Naive thymus-derived CD8-positive, alpha-beta T cell (primary cell): ENCODE measurements around the gene MALT1. TPM values are rescaled to one million over a fixed set of nuclear protein-coding genes. Genes with fewer than 3 reads are reported as not detected.

Source experiments
- ATAC-seq, 2 donors: fragments of 150-1000 bp; cut with Tn5 transposase in 1 of 2; sonication (Bioruptor Pico), chemical (Tn5 transposase) in 1 of 2; 1 replicate in 1 of 2; 2 replicates in 1 of 2; pipeline ENCODE4 v1.10.0; 2021; ENCODE audit warnings: mild to moderate bottlenecking in 2 of 2, moderate library complexity in 2 of 2
- POLR2A ChIA-PET: fragments of 350-600 bp; sonication (Branson Sonifier 250); formaldehyde crosslinking; loops from one replicate; lab custom pipeline; 2021; ENCODE audit warnings: antibody characterized with exemption; lab: Charles Lee
- DNase-seq, 10 donors: peaks; one replicate each; pipeline versions ENCODE4 v3.0.0 to v3.0.0-alpha.2; 2020 to 2022
- H3K27ac Mint-ChIP-seq, 10 donors: one replicate each; pipeline ENCODE4 v1.8.0; 2020 to 2022; ENCODE audit warnings: mild to moderate bottlenecking in 10 of 10, mixed read lengths in 10 of 10, moderate library complexity in 4 of 10, inconsistent platforms in 1 of 10
- H3K27me3 Mint-ChIP-seq, 5 donors: one replicate each; pipeline ENCODE4 v1.8.0; 2021 to 2022; ENCODE audit warnings: mixed read lengths in 5 of 5
- H3K36me3 Mint-ChIP-seq, 3 donors: one replicate each; pipeline ENCODE4 v1.8.0; 2020 to 2022; ENCODE audit warnings: mixed read lengths in 3 of 3, mild to moderate bottlenecking in 2 of 3, inconsistent platforms in 1 of 3
- H3K4me1 Mint-ChIP-seq, 4 donors: one replicate each; pipeline ENCODE4 v1.8.0; 2021 to 2022; ENCODE audit warnings: mixed read lengths in 4 of 4
- H3K4me3 Mint-ChIP-seq, 10 donors: one replicate each; pipeline ENCODE4 v1.8.0; 2020 to 2022; ENCODE audit warnings: mild to moderate bottlenecking in 10 of 10, mixed read lengths in 10 of 10, moderate library complexity in 6 of 10, inconsistent platforms in 1 of 10
- H3K9me3 Mint-ChIP-seq, 9 donors: one replicate each; pipeline ENCODE4 v1.8.0; 2020 to 2022; ENCODE audit warnings: mixed read lengths in 9 of 9, mild to moderate bottlenecking in 3 of 9, inconsistent platforms in 1 of 9, moderate library complexity in 1 of 9
- polyA plus RNA-seq, 3 donors: library from polyadenylated mRNA; unstranded; fragments of 300-500 nt; fragmentation: Illumina TruSeq; gene quantifications; one replicate each; pipeline ENCODE4 v1.2.3, GENCODE V29; 2021
- total RNA-seq, 8 experiments: library from RNA in 2 of 8; stranded (reverse) in 2 of 8; gene quantifications; one replicate each; pipeline ENCODE4 v1.2.3 and lab custom pipeline; 2021 to 2026

The MALT1 gene
- total and polyA plus RNA-seq, 5 experiments from 2014 or later: 24.7 to 78.6 (median 37.1) TPM

GRCh38 chr18:58716060-58716756 is 44.9 kb downstream of the MALT1 start:
- H3K36me3 Mint-ChIP-seq: peaks cover 7 to 40% (median 15%) of the 10 kb centered on the region in 3 donors
- peaks cover 36 to 72% (median 60%) of the 10 kb centered on the region in 4 donors for H3K4me1 Mint-ChIP-seq
- POLR2A ChIA-PET: interaction anchor here (3.6 kb wide), 1 partner anchor 45 kb away, joined by 29 read pairs; the partner anchor contains the start of gene MALT1

GRCh38 chr18:58721566-58722239 is 50.4 kb downstream of the MALT1 start:
- DNase-seq (peak in 7 of 10 donors; percentile 14 to 58 (median 37)), ATAC-seq (peak; percentile 80 to 97)
- H3K27me3 Mint-ChIP-seq: no peaks in the 10 kb centered on the region
- peak overlapping the region in 6 of 10 donors; percentile 41 to 78 (median 55) for H3K27ac Mint-ChIP-seq
- POLR2A ChIA-PET: interaction anchor here (0.6 kb wide), 1 partner anchor 49 kb away, joined by 3 read pairs; no protein-coding TSS in a partner anchor
- H3K4me3 Mint-ChIP-seq: peak overlapping the region in 2 of 10 donors; percentile 12 to 18
- peaks cover 17 to 35% (median 29%) of the 10 kb centered on the region in 4 donors for H3K4me1 Mint-ChIP-seq
- H3K36me3 Mint-ChIP-seq: peaks cover 4 to 71% (median 24%) of the 10 kb centered on the region in 3 donors
- H3K9me3 Mint-ChIP-seq: no peaks in the 10 kb centered on the region

More at GRCh38 chr18:58716060-58716756, 44.9 kb downstream of the MALT1 start:
- Mint-ChIP-seq H3K9me3 (no peaks in the 10 kb centered on the region), H3K27me3 (no peaks in the 10 kb centered on the region), H3K4me3 (peak overlapping the region; percentile 36 to 88 (median 76)), H3K27ac (peak overlapping the region; percentile 71 to 96 (median 88))
- ATAC-seq (peak; percentile 84 to 87), DNase-seq (peak in 4 of 10 donors; percentile 7 to 53 (median 44))

- H3K4me1 Mint-ChIP-seq: peaks cover 10 to 22% (median 21%) of the 10 kb centered on the region in 4 donors
- no peaks in the 10 kb centered on the region for H3K9me3 Mint-ChIP-seq
- POLR2A ChIA-PET: interaction anchor here (0.6 kb wide), 1 partner anchor 52 kb away, joined by 8 read pairs; no protein-coding TSS in a partner anchor
- H3K27ac Mint-ChIP-seq: no peak overlapping the region
- H3K27me3 Mint-ChIP-seq: no peaks in the 10 kb centered on the region
- no peak for ATAC-seq
- no peak for DNase-seq
- H3K36me3 Mint-ChIP-seq: peaks cover 4 to 67% (median 28%) of the 10 kb centered on the region in 3 donors
- H3K4me3 Mint-ChIP-seq: no peak overlapping the region
Measured at GRCh38 chr18:58723810-58724602, 52.7 kb downstream of the MALT1 start.

GRCh38 chr18:58726671-58727070 is 55.4 kb downstream of the MALT1 start:
- Mint-ChIP-seq H3K27ac (peak overlapping the region in 3 of 10 donors; percentile 15 to 31 (median 16)), H3K4me3 (no peak overlapping the region), H3K36me3 (peaks cover 9 to 73% (median 33%) of the 10 kb centered on the region in 3 donors), H3K27me3 (no peaks in the 10 kb centered on the region), H3K9me3 (no peaks in the 10 kb centered on the region), H3K4me1 (peaks cover 3 to 10% (median 5%) of the 10 kb centered on the region in 4 donors)
- POLR2A ChIA-PET: interaction anchor here (1.0 kb wide), 2 partner anchors 54 to 169 kb away, joined by 3 to 7 read pairs; no protein-coding TSS in a partner anchor
- ATAC-seq: no peak
- DNase-seq: no peak

- no peaks in the 10 kb centered on the region for H3K9me3 Mint-ChIP-seq
- no peak overlapping the region for H3K4me3 Mint-ChIP-seq
- no peak for ATAC-seq
- POLR2A ChIA-PET: interaction anchor here (1.0 kb wide), 1 partner anchor 171 kb away, joined by 3 read pairs; no protein-coding TSS in a partner anchor
- H3K4me1 Mint-ChIP-seq: peaks cover 0 to 3% (median 2%) of the 10 kb centered on the region in 4 donors
- H3K36me3 Mint-ChIP-seq: peaks cover 9 to 73% (median 32%) of the 10 kb centered on the region in 3 donors
- no peak for DNase-seq
- H3K27ac Mint-ChIP-seq: peak overlapping the region in 3 of 10 donors; percentile 28 to 51 (median 41)
- H3K27me3 Mint-ChIP-seq: no peaks in the 10 kb centered on the region
Measured at GRCh38 chr18:58727776-58728500, 56.7 kb downstream of the MALT1 start.

- peaks cover 9 to 73% (median 30%) of the 10 kb centered on the region in 3 donors for H3K36me3 Mint-ChIP-seq
- peaks cover 0 to 3% (median 2%) of the 10 kb centered on the region in 4 donors for H3K4me1 Mint-ChIP-seq
- no peaks in the 10 kb centered on the region for H3K27me3 Mint-ChIP-seq
- peak overlapping the region in 1 of 10 donors; percentile 44 for H3K27ac Mint-ChIP-seq
- H3K9me3 Mint-ChIP-seq: no peaks in the 10 kb centered on the region
- POLR2A ChIA-PET: no interaction called here
- DNase-seq (no peak), ATAC-seq (no peak)
- no peak overlapping the region for H3K4me3 Mint-ChIP-seq
Measured at GRCh38 chr18:58728719-58729118, 57.5 kb downstream of the MALT1 start.

- H3K36me3 Mint-ChIP-seq: peaks cover 5 to 75% (median 36%) of the 10 kb centered on the region in 3 donors
Measured at GRCh38 chr18:58730618-58731017, 59.4 kb downstream of the MALT1 start.

GRCh38 chr18:58732471-58732870 is 61.2 kb downstream of the MALT1 start:
- Mint-ChIP-seq H3K4me1 (peaks cover 0 to 3% (median 2%) of the 10 kb centered on the region in 4 donors), H3K27ac (no peak overlapping the region), H3K27me3 (no peaks in the 10 kb centered on the region), H3K4me3 (no peak overlapping the region), H3K36me3 (peaks cover 5 to 79% (median 49%) of the 10 kb centered on the region in 3 donors), H3K9me3 (no peaks in the 10 kb centered on the region)
- DNase-seq (no peak), ATAC-seq (no peak)
- POLR2A ChIA-PET: no interaction called here

More at GRCh38 chr18:58730618-58731017, 59.4 kb downstream of the MALT1 start:
- H3K27ac Mint-ChIP-seq: peak overlapping the region in 2 of 10 donors; percentile 12 to 25
- no peak overlapping the region for H3K4me3 Mint-ChIP-seq
- no peaks in the 10 kb centered on the region for H3K9me3 Mint-ChIP-seq
- no peak for DNase-seq
- H3K27me3 Mint-ChIP-seq: no peaks in the 10 kb centered on the region
- H3K4me1 Mint-ChIP-seq: peaks cover 0 to 3% (median 2%) of the 10 kb centered on the region in 4 donors
- ATAC-seq: no peak
- POLR2A ChIA-PET: no interaction called here

- no peaks in the 10 kb centered on the region for H3K27me3 Mint-ChIP-seq
- no peaks in the 10 kb centered on the region for H3K9me3 Mint-ChIP-seq
- no peak for DNase-seq
- POLR2A ChIA-PET: no interaction called here
- ATAC-seq: no peak
- no peak overlapping the region for H3K4me3 Mint-ChIP-seq
- H3K4me1 Mint-ChIP-seq: peaks cover 0 to 3% (median 1%) of the 10 kb centered on the region in 4 donors
- peak overlapping the region in 1 of 10 donors; percentile 51 for H3K27ac Mint-ChIP-seq
- H3K36me3 Mint-ChIP-seq: peaks cover 11 to 80% (median 50%) of the 10 kb centered on the region in 3 donors
Measured at GRCh38 chr18:58733866-58734265, 62.6 kb downstream of the MALT1 start.

- Mint-ChIP-seq H3K27ac (no peak overlapping the region), H3K27me3 (no peaks in the 10 kb centered on the region), H3K4me1 (peaks cover 0 to 9% (median under 1%) of the 10 kb centered on the region in 4 donors), H3K4me3 (no peak overlapping the region), H3K9me3 (no peaks in the 10 kb centered on the region), H3K36me3 (peaks cover 6 to 75% (median 48%) of the 10 kb centered on the region in 3 donors)
- POLR2A ChIA-PET: no interaction called here
- ATAC-seq (no peak), DNase-seq (no peak)
Measured at GRCh38 chr18:58738322-58738721, 67.1 kb downstream of the MALT1 start.

- H3K9me3 Mint-ChIP-seq: peaks cover 0 to 33% (median 19%) of the 10 kb centered on the region in 9 donors
- no peak overlapping the region for H3K4me3 Mint-ChIP-seq
- H3K27ac Mint-ChIP-seq: no peak overlapping the region
- H3K36me3 Mint-ChIP-seq: peaks cover 24 to 82% (median 70%) of the 10 kb centered on the region in 3 donors
- H3K4me1 Mint-ChIP-seq: peaks cover 0 to 3% (median 0%) of the 10 kb centered on the region in 4 donors
- H3K27me3 Mint-ChIP-seq: no peaks in the 10 kb centered on the region
- POLR2A ChIA-PET: no interaction called here
- no peak for ATAC-seq
- no peak for DNase-seq
Measured at GRCh38 chr18:58745914-58746313, 74.6 kb downstream of the MALT1 start.
